Panc1 (cell line): Measurements from ENCODE around the gene OR51F1. TPM values are rescaled to one million over a fixed set of nuclear protein-coding genes. Genes with fewer than 3 reads are reported as not detected.

Experiments
- ATAC-seq: fragments of 200-7000 bp; cut with Tn5 transposase; 2 replicates; pipeline ENCODE4 v1.9.1; 2020; ENCODE audit warnings: mild to moderate bottlenecking, moderate library complexity
- Bru-seq: library from RNA; stranded (reverse); fragments of 400-500 nt; gene quantifications from one replicate; lab custom pipeline; 2021; lab: Mats Ljungman, UMichigan
- BruChase-seq, 2 experiments: library from RNA; stranded (reverse); fragments of 400-500 nt; gene quantifications; one replicate each; lab custom pipeline; 2021; lab: Mats Ljungman, UMichigan
- BruUV-seq: library from RNA; stranded (reverse); fragments of 400-500 nt; replicated peaks from 2 replicates; lab custom pipeline; 2021; lab: Mats Ljungman, UMichigan
- CTCF ChIA-PET: fragments of 300-600 bp; sonication (Branson Sonifier 250); formaldehyde crosslinking; loops from one replicate; lab custom pipeline; 2022; ENCODE audit warnings: antibody characterized with exemption; lab: Charles Lee
- POLR2A ChIA-PET: fragments of 300-600 bp; sonication (Branson Sonifier 250); formaldehyde crosslinking; loops from one replicate; lab custom pipeline; 2022; ENCODE audit warnings: antibody characterized with exemption; lab: Charles Lee
- DNase-seq: peaks from one replicate; pipeline ENCODE4 v3.0.0-alpha.2; 2010; ENCODE audit warnings: low read depth, low spot score
- H3K27ac ChIP-seq: 2 replicates; pipeline ENCODE4 v1.5.1; 2011; ENCODE audit warnings: mild to moderate bottlenecking, low read length, inconsistent platforms
- H3K27me3 ChIP-seq: fragments of 200-500 bp; sonication (Bioruptor generic); 2 replicates; pipeline ENCODE4 v1.6.0; 2014; ENCODE audit warnings: low read length, inconsistent platforms; ENCODE audit not compliant: control insufficient read depth, insufficient read depth
- H3K36me3 ChIP-seq: fragments of 200-500 bp; sonication (Bioruptor generic); 2 replicates; pipeline ENCODE4 v1.5.1; 2014; ENCODE audit warnings: inconsistent platforms, mild to moderate bottlenecking, low read length, moderate library complexity; ENCODE audit not compliant: control insufficient read depth, insufficient read depth
- H3K4me1 ChIP-seq: 2 replicates; pipeline ENCODE4 v1.5.1; 2011; ENCODE audit warnings: inconsistent platforms, mild to moderate bottlenecking, low read length, moderate library complexity; ENCODE audit not compliant: control insufficient read depth, insufficient read depth
- H3K4me3 ChIP-seq, 2 experiments: 2 replicates each; pipeline ENCODE4 v1.5.1; 2011 to 2012; ENCODE audit warnings: low read depth in 2 of 2, low read length in 2 of 2, mild to moderate bottlenecking in 2 of 2, inconsistent platforms in 1 of 2, moderate library complexity in 1 of 2
- H3K9me3 ChIP-seq: fragments of 200-500 bp; sonication (Bioruptor generic); 2 replicates; pipeline ENCODE4 v1.5.1; 2014; ENCODE audit warnings: low read depth, mild to moderate bottlenecking, inconsistent platforms, low read length, moderate library complexity; ENCODE audit not compliant: control insufficient read depth, insufficient read depth
- POLR2AphosphoS5 ChIP-seq: IDR thresholded peaks from 2 replicates; pipeline ENCODE4 v1.6.1; 2012; ENCODE audit warnings: mild to moderate bottlenecking, low read depth, low read length, moderate library complexity
- REST ChIP-seq, 2 experiments: IDR thresholded peaks; 2 replicates each; pipeline ENCODE4 v1.6.1; 2011 to 2012; ENCODE audit warnings: low read depth in 2 of 2, control low read depth in 1 of 2, low read length in 1 of 2, mild to moderate bottlenecking in 1 of 2, moderate library complexity in 1 of 2; ENCODE audit not compliant: insufficient read depth in 1 of 2
- SIN3A ChIP-seq: IDR thresholded peaks from 2 replicates; pipeline ENCODE4 v1.6.1; 2012; ENCODE audit warnings: low read depth, mild to moderate bottlenecking, low read length, moderate library complexity, borderline replicate concordance; ENCODE audit not compliant: insufficient read depth
- TCF7L2 ChIP-seq: IDR thresholded peaks from 2 replicates; pipeline ENCODE4 v1.6.1; 2011; ENCODE audit warnings: mild to moderate bottlenecking, low read depth, low read length, inconsistent platforms
- in situ Hi-C: cut with HindIII; loops from 2 replicates; pipeline ENCODE4 v1.10.0; 2016; ENCODE audit warnings: low sequenced_read_pairs, low pct_unique_long_range_greater_than_20kb
- intact Hi-C: fragments of 100-400 bp; cut with micrococcal nuclease; formaldehyde crosslinking; loops from one replicate; pipeline ENCODE4 v1.10.0; 2022; ENCODE audit not compliant: unreplicated experiment
- long read RNA-seq: library from polyadenylated mRNA; unstranded; transcript quantifications from one replicate; pipeline ENCODE4 v2.0.0, GENCODE V29; 2021; ENCODE audit not compliant: unreplicated experiment
- polyA plus RNA-seq: library from polyadenylated mRNA; unstranded; fragments of >200 nt; gene quantifications from one replicate; pipeline ENCODE4 v1.2.1, GENCODE V29; 2012; ENCODE audit warnings: missing spikeins; ENCODE audit not compliant: insufficient read length
- total RNA-seq: library from RNA; stranded (reverse); gene quantifications from one replicate; pipeline ENCODE4 v1.2.1, GENCODE V29; 2021; ENCODE audit not compliant: unreplicated experiment
- TF ChIP-seq, protein P1 (sequence below): fragments of 450-650 bp; IDR thresholded peaks from 2 replicates; pipeline ENCODE4 v1.5.1; 2017; ENCODE audit warnings: mild to moderate bottlenecking

OR51F1 gene
- total RNA-seq (not detected), Bru-seq, nascent RNA (not detected), BruChase-seq, experiment 1, labeled RNA remaining after a 2-hour chase (not detected), BruChase-seq, experiment 2, labeled RNA remaining after a 6-hour chase (not detected)
- not detected for polyA plus RNA-seq
- long read RNA-seq: 0 reads

DNA sequence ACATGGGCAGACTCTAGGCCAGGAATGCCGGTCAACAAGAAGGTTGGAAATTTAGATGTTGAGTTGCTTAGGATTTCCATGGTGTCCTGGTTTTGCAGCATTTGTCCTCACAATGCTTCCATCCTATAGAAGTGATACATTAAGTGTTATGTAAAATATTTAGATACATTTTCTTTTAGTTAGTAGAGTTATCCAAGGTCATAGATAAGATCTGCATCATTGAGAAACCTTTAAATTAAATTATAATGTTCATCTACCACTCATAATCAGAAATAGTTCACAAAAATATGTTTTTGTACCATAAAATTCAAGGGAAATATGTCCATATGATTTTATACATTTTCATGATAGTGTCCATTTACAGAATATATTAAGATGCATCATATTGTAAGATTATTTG, at the start of gene OR51F1:
Gene OR51F1 (minus strand): TSS at position 101 of the 400 bp plus-strand sequence. CDS start 0 bp downstream, at position 101.
- no peak for TF ChIP-seq SIN3A
- no peak for TF ChIP-seq POLR2AphosphoS5
- TF ChIP-seq REST (IDR thresholded peaks at IDR 0.05; ENCODE audit: insufficient read depth in 1 of 2, low read depth in 2 of 2, low read length in 1 of 2): no peak
- TF ChIP-seq, protein P1, sequence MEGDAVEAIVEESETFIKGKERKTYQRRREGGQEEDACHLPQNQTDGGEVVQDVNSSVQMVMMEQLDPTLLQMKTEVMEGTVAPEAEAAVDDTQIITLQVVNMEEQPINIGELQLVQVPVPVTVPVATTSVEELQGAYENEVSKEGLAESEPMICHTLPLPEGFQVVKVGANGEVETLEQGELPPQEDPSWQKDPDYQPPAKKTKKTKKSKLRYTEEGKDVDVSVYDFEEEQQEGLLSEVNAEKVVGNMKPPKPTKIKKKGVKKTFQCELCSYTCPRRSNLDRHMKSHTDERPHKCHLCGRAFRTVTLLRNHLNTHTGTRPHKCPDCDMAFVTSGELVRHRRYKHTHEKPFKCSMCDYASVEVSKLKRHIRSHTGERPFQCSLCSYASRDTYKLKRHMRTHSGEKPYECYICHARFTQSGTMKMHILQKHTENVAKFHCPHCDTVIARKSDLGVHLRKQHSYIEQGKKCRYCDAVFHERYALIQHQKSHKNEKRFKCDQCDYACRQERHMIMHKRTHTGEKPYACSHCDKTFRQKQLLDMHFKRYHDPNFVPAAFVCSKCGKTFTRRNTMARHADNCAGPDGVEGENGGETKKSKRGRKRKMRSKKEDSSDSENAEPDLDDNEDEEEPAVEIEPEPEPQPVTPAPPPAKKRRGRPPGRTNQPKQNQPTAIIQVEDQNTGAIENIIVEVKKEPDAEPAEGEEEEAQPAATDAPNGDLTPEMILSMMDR: no peak
- TF ChIP-seq TCF7L2: no peak
- no peaks in the 10 kb centered on the region for H3K36me3 ChIP-seq
- no peaks in the 10 kb centered on the region for H3K27me3 ChIP-seq
- BruUV-seq: no TSS peak
- ATAC-seq: no peak
- no peaks in the 10 kb centered on the region for H3K4me1 ChIP-seq
- H3K9me3 ChIP-seq: no peaks in the 10 kb centered on the region
- ChIA-PET CTCF (no interaction called here), POLR2A (no interaction called here)
- DNase-seq: no peak
- no peak within 1 kb of the TSS for H3K27ac ChIP-seq
- intact Hi-C loops (no loop called here), in situ Hi-C loops (no loop called here)
- no peak within 1 kb of the TSS for H3K4me3 ChIP-seq

DNA sequence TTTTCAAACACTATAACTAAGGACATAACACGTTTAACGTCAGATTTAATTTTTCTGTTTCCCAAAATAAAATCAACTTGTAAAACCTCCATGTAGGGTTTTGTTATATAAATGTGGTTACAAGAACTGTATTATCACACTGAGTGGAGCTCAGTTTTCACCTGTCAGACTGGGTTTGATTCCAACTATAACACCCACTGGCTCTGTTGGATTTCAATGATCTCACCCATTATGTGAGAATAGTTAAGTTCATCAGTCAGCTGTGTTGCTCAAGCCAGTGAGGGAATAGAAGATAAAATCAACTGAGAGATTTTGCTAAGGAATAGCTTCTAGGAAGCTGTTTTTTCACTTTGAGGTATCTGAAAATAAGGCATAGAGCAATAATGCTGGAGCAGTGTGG, 39.5 kb upstream of the OR51F1 start:
- intact Hi-C loops (no loop called here), in situ Hi-C loops (no loop called here)
- Histone ChIP-seq H3K9me3 (no peaks in the 10 kb centered on the region), H3K4me1 (no peaks in the 10 kb centered on the region), H3K36me3 (no peaks in the 10 kb centered on the region), H3K27ac (no peak overlapping the region), H3K27me3 (no peaks in the 10 kb centered on the region; the same call in 1 of the 2 replicates), H3K4me3 (no peak overlapping the region)
- ATAC-seq (no peak), DNase-seq (no peak)
- CTCF ChIA-PET: no interaction called here
- BruUV-seq: no TSS peak
- POLR2A ChIA-PET: no interaction called here
- TF ChIP-seq, protein P1: no peak
- TF ChIP-seq REST (IDR thresholded peaks at IDR 0.05; ENCODE audit: insufficient read depth in 1 of 2, low read depth in 2 of 2, low read length in 1 of 2): no peak
- TF ChIP-seq TCF7L2: no peak
- TF ChIP-seq SIN3A: no peak
- no peak for TF ChIP-seq POLR2AphosphoS5
